OCI-LY7 (cell line): ENCODE results near the gene GADD45B. TPM values are rescaled to one million over a fixed set of nuclear protein-coding genes. Genes with fewer than 3 reads are reported as not detected.

ENCODE experiments used
- BruUV-seq: library from RNA; stranded (reverse); fragments of 400-500 nt; replicated peaks from 2 replicates; lab custom pipeline; 2021; lab: Mats Ljungman, UMichigan
- CTCF ChIA-PET: fragments of 300-600 bp; sonication (Branson Sonifier 250); formaldehyde crosslinking; loops from one replicate; lab custom pipeline; 2022; ENCODE audit warnings: antibody characterized with exemption; ENCODE audit not compliant: unreplicated experiment; lab: Charles Lee
- POLR2A ChIA-PET: fragments of 300-600 bp; sonication (Branson Sonifier 250); formaldehyde crosslinking; loops from one replicate; lab custom pipeline; 2022; ENCODE audit warnings: antibody characterized with exemption; lab: Charles Lee
- DNase-seq: peaks from one replicate; pipeline ENCODE4 v3.0.0-alpha.2; 2015; ENCODE audit warnings: low spot score
- H2AFZ ChIP-seq: fragments of 200-600 bp; sonication (generic), shearing (Covaris generic); 2 replicates; pipeline ENCODE4 v1.6.1; 2014; ENCODE audit warnings: mild to moderate bottlenecking, antibody characterized with exemption, low read length, moderate library complexity
- H3K27ac ChIP-seq: fragments of 200-600 bp; sonication (generic); 2 replicates; pipeline ENCODE4 v1.5.1; 2014; ENCODE audit warnings: mixed run types, low read depth, mild to moderate bottlenecking, moderate library complexity, low read length, inconsistent platforms; ENCODE audit not compliant: poor library complexity, severe bottlenecking
- H3K36me3 ChIP-seq: fragments of 200-600 bp; sonication (generic); 2 replicates; pipeline ENCODE4 v1.6.1; 2014; ENCODE audit warnings: mild to moderate bottlenecking, antibody characterized with exemption, low read length, moderate library complexity, mixed read lengths; ENCODE audit not compliant: insufficient read depth
- H3K4me1 ChIP-seq: fragments of 200-600 bp; sonication (generic); 2 replicates; pipeline ENCODE4 v1.5.1; 2014; ENCODE audit warnings: mild to moderate bottlenecking, low read length; ENCODE audit not compliant: insufficient read depth, poor library complexity, severe bottlenecking
- H3K4me2 ChIP-seq: fragments of 200-600 bp; sonication (generic); 2 replicates; pipeline ENCODE4 v1.6.1; 2014; ENCODE audit warnings: mild to moderate bottlenecking, low read length
- H3K4me3 ChIP-seq: fragments of 200-600 bp; sonication (generic); 2 replicates; pipeline ENCODE4 v1.5.1; 2014; ENCODE audit warnings: mild to moderate bottlenecking, low read depth, low read length; ENCODE audit not compliant: poor library complexity, severe bottlenecking
- H3K79me2 ChIP-seq: fragments of 200-600 bp; sonication (generic); 2 replicates; pipeline ENCODE4 v1.6.1; 2016; ENCODE audit warnings: low read depth, mild to moderate bottlenecking, low read length, moderate library complexity, mixed read lengths; ENCODE audit not compliant: insufficient read depth
- H3K9me2 ChIP-seq: fragments of 200-600 bp; sonication (generic); 2 replicates; pipeline ENCODE4 v1.6.1; 2016; ENCODE audit warnings: mild to moderate bottlenecking, low read length, mixed read lengths; ENCODE audit not compliant: insufficient read depth
- H3K9me3 ChIP-seq: fragments of 200-600 bp; sonication (generic); 2 replicates; pipeline ENCODE4 v1.6.1; 2014; ENCODE audit warnings: mild to moderate bottlenecking, mixed run types, low read length, mixed read lengths
- H4K20me1 ChIP-seq: fragments of 200-600 bp; sonication (generic); 2 replicates; pipeline ENCODE4 v1.6.1; 2014; ENCODE audit warnings: mild to moderate bottlenecking, antibody characterized with exemption, low read length, moderate library complexity, mixed read lengths; ENCODE audit not compliant: insufficient read depth
- CTCF ChIP-seq: fragments of 200-600 bp; sonication (generic); conservative IDR thresholded peaks from 2 replicates; pipeline ENCODE4 v1.5.1; 2014; ENCODE audit warnings: mild to moderate bottlenecking, antibody characterized with exemption, low read length, moderate library complexity, mixed read lengths
- EZH2phosphoT487 ChIP-seq: fragments of 200-600 bp; sonication (generic); IDR thresholded peaks from 2 replicates; pipeline ENCODE4 v1.6.1; 2018; ENCODE audit warnings: low read depth, borderline replicate concordance, mild to moderate bottlenecking, mixed run types, antibody characterized with exemption, low read length, moderate library complexity, mixed read lengths
- intact Hi-C: fragments of 100-400 bp; cut with micrococcal nuclease; formaldehyde crosslinking; loops from one replicate; pipeline ENCODE4 v1.10.0; 2022; ENCODE audit not compliant: unreplicated experiment
- total RNA-seq, 2 experiments: library from RNA; depleted of rRNA in 1 of 2; stranded (reverse); fragments of >200 nt in 1 of 2; shearing (Covaris generic) in 1 of 2; gene quantifications; 2 replicates each; pipeline ENCODE4 v1.2.3, GENCODE V29; 2014 to 2022

Gene GADD45B
- total RNA-seq, 2 experiments from 2014 or later: 40.5 to 98.4 TPM

- intact Hi-C loops: loop anchor here (5.0 to 10.0 kb wide), 2 partner anchors 85 to 267 kb away; partner anchors contain the start of gene SLC39A3
- Histone ChIP-seq H3K4me3 (peak overlapping the region; percentile 97), H3K36me3 (peaks cover 17% of the 10 kb centered on the region), H3K27ac (peak overlapping the region; percentile 91), H3K9me3 (no peaks in the 10 kb centered on the region), H2AFZ (no peak overlapping the region), H4K20me1 (0 out of 2 replicates have a peak, but pooled peaks cover 4% of the 10 kb centered on the region), H3K4me1 (peaks cover 40% of the 10 kb centered on the region), H3K79me2 (peaks cover 29% of the 10 kb centered on the region), H3K9me2 (no peaks in the 10 kb centered on the region), H3K4me2 (peak overlapping the region; percentile 76)
- TF ChIP-seq EZH2phosphoT487 (no peak), CTCF (no peak)
- CTCF ChIA-PET: interaction anchor here (2.4 kb wide), 1 partner anchor 133 kb away, joined by 38 read pairs; no protein-coding TSS in a partner anchor
- POLR2A ChIA-PET: interaction anchor here (0.6 to 3.7 kb wide), 5 partner anchors 15 to 1077 kb away, joined by 3 to 72 read pairs (median 15); no protein-coding TSS in a partner anchor
- peak; percentile 69 for DNase-seq
- BruUV-seq: no TSS peak
Measured at GRCh38 chr19:2477732-2478191, 1.8 kb downstream of the GADD45B start.

GRCh38 chr19:2478278-2478755 is 2.4 kb downstream of the GADD45B start:
- H3K4me2 ChIP-seq: peak overlapping the region; percentile 76
- TF ChIP-seq EZH2phosphoT487: no peak
- peak; percentile 57 for TF ChIP-seq CTCF
- intact Hi-C loops: loop anchor here (5.0 to 10.0 kb wide), 2 partner anchors 84 to 266 kb away; partner anchors contain the start of gene SLC39A3
- peaks cover 17% of the 10 kb centered on the region for H3K36me3 ChIP-seq
- ChIA-PET CTCF (interaction anchor here (2.4 kb wide), 1 partner anchor 132 kb away, joined by 38 read pairs; no protein-coding TSS in a partner anchor), POLR2A (interaction anchor here (1.2 to 3.7 kb wide), 3 partner anchors 15 to 141 kb away, joined by 4 to 72 read pairs (median 51); no protein-coding TSS in a partner anchor)
- H2AFZ ChIP-seq: no peak overlapping the region
- peaks cover 29% of the 10 kb centered on the region for H3K79me2 ChIP-seq
- BruUV-seq: no TSS peak
- no peaks in the 10 kb centered on the region for H3K9me3 ChIP-seq
- no peaks in the 10 kb centered on the region for H3K9me2 ChIP-seq
- H4K20me1 ChIP-seq: 0 out of 2 replicates have a peak, but pooled peaks cover 4% of the 10 kb centered on the region
- peak overlapping the region; percentile 97 for H3K4me3 ChIP-seq
- H3K27ac ChIP-seq: peak overlapping the region; percentile 91
- peak; percentile 77 for DNase-seq
- H3K4me1 ChIP-seq: peaks cover 40% of the 10 kb centered on the region
